Testis (tissue), 3 donors: ENCODE results near the gene POLR1G. TPM values are rescaled to one million over a fixed set of nuclear protein-coding genes. Genes with fewer than 3 reads are reported as not detected.
"Not testable (repeated sequence)": the region's sequence is repeated elsewhere in the genome, so short reads cannot be mapped to it uniquely, and the experiment has no call there.

Experiments
- DNase-seq: peaks from one replicate; pipeline ENCODE4 v3.0.0-alpha.2; 2019
- H3K27ac ChIP-seq, 2 donors: fragments of 200-600 bp; sonication (generic); one replicate each; pipeline ENCODE4 v1.5.1; 2019
- H3K27me3 ChIP-seq: fragments of 200-600 bp; sonication (generic); one replicate; pipeline ENCODE4 v1.5.1; 2019
- H3K36me3 ChIP-seq: fragments of 200-600 bp; sonication (generic); one replicate; pipeline ENCODE4 v1.5.1; 2017; ENCODE audit warnings: low read depth; ENCODE audit errors: missing control alignments
- H3K4me1 ChIP-seq: fragments of 200-600 bp; sonication (generic); one replicate; pipeline ENCODE4 v1.5.1; 2019
- H3K4me3 ChIP-seq, 2 donors: fragments of 200-600 bp; sonication (generic); one replicate each; pipeline ENCODE4 v1.5.1; 2017 to 2019
- H3K9me3 ChIP-seq: fragments of 200-600 bp; sonication (generic); one replicate; pipeline ENCODE4 v1.5.1; 2017
- CTCF ChIP-seq, 3 experiments: fragments of 450-650 bp in 2 of 3; fragments of 200-600 bp in 1 of 3; sonication (generic) in 1 of 3; IDR thresholded peaks; one replicate each; pipeline ENCODE4 v1.5.1; 2016 to 2019; ENCODE audit warnings: antibody characterized with exemption in 3 of 3, mild to moderate bottlenecking in 2 of 3, moderate library complexity in 1 of 3
- POLR2A ChIP-seq: fragments of 450-650 bp; IDR thresholded peaks from one replicate; pipeline ENCODE4 v1.6.1; 2017; ENCODE audit warnings: antibody characterized with exemption, mild to moderate bottlenecking, moderate library complexity
- WGBS, 2 donors: methylation state at CpG; one replicate each; pipeline ENCODE4 v1.1.5; 2018; 5-methylcytosine and 5-hydroxymethylcytosine counted together
- intact Hi-C: fragments of 100-400 bp; cut with DNase I; formaldehyde crosslinking; loops from one replicate; pipeline ENCODE4 v1.15.1; 2023; ENCODE audit warnings: low total_unique reads
- polyA plus RNA-seq: library from polyadenylated mRNA; stranded (reverse); fragments of 350-450 nt; fragmentation: Illumina TruSeq; extraction: RNeasy Lipid Tissue Mini Kit (QIAGEN cat#74804); gene quantifications from one replicate; pipeline ENCODE4 v1.2.3, GENCODE V29; 2014; ENCODE audit warnings: low read depth, low replicate concordance; ENCODE audit not compliant: insufficient read depth
- total RNA-seq, 2 donors: library from RNA; depleted of rRNA; stranded (reverse); fragments of >200 nt; gene quantifications; one replicate each; pipeline ENCODE4 v1.2.3, GENCODE V29; 2016

The POLR1G gene
- total and polyA plus RNA-seq, 3 donors from 2014 or later = 5.8 to 12.1 (median 10.2) TPM

GRCh38 chr19:45408121-45408520 is 1.7 kb downstream of the POLR1G start:
- TF ChIP-seq POLR2A (no peak), CTCF (IDR thresholded peaks at IDR 0.05) (no peak)
- H3K36me3 ChIP-seq = no peaks in the 10 kb centered on the region
- H3K4me1 ChIP-seq = peaks cover 22% of the 10 kb centered on the region
- DNase-seq = no peak
- H3K27me3 ChIP-seq = no peaks in the 10 kb centered on the region
- no peak overlapping the region for H3K4me3 ChIP-seq
- peak overlapping the region in 1 of 2 donors; percentile 46 for H3K27ac ChIP-seq
- WGBS, 2 donors = 88 to 94% methylated on average over 7 to 8 of the region's 8 CpGs
- intact Hi-C loops = no loop called here
- H3K9me3 ChIP-seq = no peaks in the 10 kb centered on the region

DNA sequence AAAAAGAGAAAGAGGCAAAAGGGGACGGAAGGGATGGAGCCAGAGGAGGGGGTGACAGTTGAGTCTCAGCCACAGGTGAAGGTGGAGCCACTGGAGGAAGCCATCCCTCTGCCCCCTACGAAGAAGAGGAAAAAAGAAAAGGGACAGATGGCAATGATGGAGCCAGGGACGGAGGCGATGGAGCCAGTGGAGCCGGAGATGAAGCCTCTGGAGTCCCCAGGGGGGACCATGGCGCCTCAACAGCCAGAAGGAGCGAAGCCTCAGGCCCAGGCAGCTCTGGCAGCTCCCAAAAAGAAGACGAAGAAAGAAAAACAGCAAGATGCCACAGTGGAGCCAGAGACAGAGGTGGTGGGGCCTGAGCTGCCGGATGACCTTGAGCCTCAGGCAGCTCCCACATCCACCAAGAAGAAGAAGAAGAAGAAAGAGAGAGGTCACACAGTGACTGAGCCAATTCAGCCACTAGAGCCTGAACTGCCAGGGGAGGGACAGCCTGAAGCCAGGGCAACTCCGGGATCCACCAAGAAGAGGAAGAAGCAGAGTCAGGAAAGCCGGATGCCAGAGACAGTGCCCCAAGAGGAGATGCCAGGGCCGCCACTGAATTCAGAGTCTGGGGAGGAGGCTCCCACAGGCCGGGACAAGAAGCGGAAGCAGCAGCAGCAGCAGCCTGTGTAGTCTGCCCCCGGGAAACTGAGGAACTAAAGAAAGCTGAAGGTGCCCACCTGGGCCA is 2.5 kb downstream of the POLR1G start:
- Histone ChIP-seq H3K36me3 (no peaks in the 10 kb centered on the region), H3K4me3 (no peak overlapping the region), H3K9me3 (no peaks in the 10 kb centered on the region), H3K27me3 (no peaks in the 10 kb centered on the region), H3K27ac (peak overlapping the region; percentile 46 to 50), H3K4me1 (peaks cover 15% of the 10 kb centered on the region)
- intact Hi-C loops = no loop called here
- WGBS, 2 donors = 62 to 64% methylated on average over 13 to 15 of the region's 15 CpGs
- peak; percentile 49 for DNase-seq
- TF ChIP-seq POLR2A (no peak), CTCF (IDR thresholded peaks at IDR 0.05) (no peak)

- H3K9me3 ChIP-seq = no peaks in the 10 kb centered on the region
- no peaks in the 10 kb centered on the region for H3K36me3 ChIP-seq
- 36 to 62% methylated on average over 4 of the region's 4 CpGs for WGBS, 2 donors
- H3K27ac ChIP-seq = peak overlapping the region; percentile 46 to 50
- H3K4me3 ChIP-seq = no peak overlapping the region
- DNase-seq = no peak
- peaks cover 10% of the 10 kb centered on the region for H3K4me1 ChIP-seq
- no peak for TF ChIP-seq POLR2A
- no peak for TF ChIP-seq CTCF (IDR thresholded peaks at IDR 0.05)
- intact Hi-C loops = no loop called here
- no peaks in the 10 kb centered on the region for H3K27me3 ChIP-seq
Observed at GRCh38 chr19:45409557-45409920, 3.1 kb downstream of the POLR1G start.

- H3K36me3 ChIP-seq, H3K27me3 ChIP-seq, H3K4me1 ChIP-seq, H3K9me3 ChIP-seq, H3K4me3 ChIP-seq, intact Hi-C loops, H3K27ac ChIP-seq, DNase-seq: not testable (repeated sequence)
- 94% methylated on average over 4 of the region's 4 CpGs for WGBS, 2 donors
Observed at GRCh38 chr19:45410330-45410729, 3.9 kb downstream of the POLR1G start.

GRCh38 chr19:45413497-45413896 is 7.1 kb downstream of the POLR1G start:
- H3K4me3 ChIP-seq = no peak overlapping the region
- intact Hi-C loops = no loop called here
- no peaks in the 10 kb centered on the region for H3K4me1 ChIP-seq
- TF ChIP-seq CTCF (IDR thresholded peaks at IDR 0.05) (no peak), POLR2A (no peak)
- no peaks in the 10 kb centered on the region for H3K36me3 ChIP-seq
- no peaks in the 10 kb centered on the region for H3K27me3 ChIP-seq
- DNase-seq = no peak
- H3K27ac ChIP-seq = no peak overlapping the region
- 86 to 88% methylated on average over 6 of the region's 6 CpGs for WGBS, 2 donors
- H3K9me3 ChIP-seq = no peaks in the 10 kb centered on the region
